GM12874 (cell line): ENCODE measurements around the gene LMTK2.

Experiments
- CTCF ChIP-seq: IDR thresholded peaks from 2 replicates; pipeline ENCODE4 v1.5.1; 2011; ENCODE audit warnings: low read depth, mild to moderate bottlenecking, control low read depth, low read length, moderate library complexity; ENCODE audit not compliant: insufficient read depth

Gene LMTK2

GRCh38 chr7:98206451-98207330 lies 100.0 kb downstream of the LMTK2 start:
- TF ChIP-seq CTCF = no peak

DNA sequence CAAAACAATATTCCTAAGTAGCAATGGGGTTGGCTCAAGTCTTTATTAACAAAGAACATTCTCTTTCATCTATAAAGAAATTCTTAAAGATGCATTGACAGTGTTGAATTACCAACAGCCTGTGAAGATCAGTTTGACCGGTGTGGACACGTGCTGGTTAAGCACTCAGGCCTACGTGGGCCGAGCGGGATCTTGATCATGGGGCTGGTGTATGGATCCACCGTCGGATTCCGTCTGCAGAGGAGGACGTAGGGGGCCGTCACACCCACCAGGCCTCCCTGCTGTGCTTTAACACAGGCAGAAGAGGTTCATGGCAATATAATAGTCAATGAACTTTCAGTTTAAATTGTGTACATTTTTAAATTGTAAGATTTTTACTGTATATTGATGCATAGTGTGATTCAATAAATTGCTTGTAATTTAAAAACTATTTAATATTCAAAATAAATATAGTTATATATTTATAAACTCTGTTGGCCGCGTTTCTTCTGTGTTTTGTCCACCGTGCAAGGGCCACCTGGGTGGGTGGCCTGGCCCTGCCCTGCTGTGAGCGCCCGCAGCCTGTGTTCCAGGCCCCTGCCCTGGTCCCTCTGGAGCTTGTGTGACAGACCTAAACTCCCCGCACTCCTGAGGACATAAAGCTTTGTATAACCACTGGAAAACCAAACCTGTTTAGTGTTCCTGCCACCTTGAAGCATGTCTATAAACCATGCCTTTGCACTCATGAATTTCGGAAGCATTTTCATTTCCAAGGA lies 102.7 kb downstream of the LMTK2 start:
- no peak for TF ChIP-seq CTCF

DNA sequence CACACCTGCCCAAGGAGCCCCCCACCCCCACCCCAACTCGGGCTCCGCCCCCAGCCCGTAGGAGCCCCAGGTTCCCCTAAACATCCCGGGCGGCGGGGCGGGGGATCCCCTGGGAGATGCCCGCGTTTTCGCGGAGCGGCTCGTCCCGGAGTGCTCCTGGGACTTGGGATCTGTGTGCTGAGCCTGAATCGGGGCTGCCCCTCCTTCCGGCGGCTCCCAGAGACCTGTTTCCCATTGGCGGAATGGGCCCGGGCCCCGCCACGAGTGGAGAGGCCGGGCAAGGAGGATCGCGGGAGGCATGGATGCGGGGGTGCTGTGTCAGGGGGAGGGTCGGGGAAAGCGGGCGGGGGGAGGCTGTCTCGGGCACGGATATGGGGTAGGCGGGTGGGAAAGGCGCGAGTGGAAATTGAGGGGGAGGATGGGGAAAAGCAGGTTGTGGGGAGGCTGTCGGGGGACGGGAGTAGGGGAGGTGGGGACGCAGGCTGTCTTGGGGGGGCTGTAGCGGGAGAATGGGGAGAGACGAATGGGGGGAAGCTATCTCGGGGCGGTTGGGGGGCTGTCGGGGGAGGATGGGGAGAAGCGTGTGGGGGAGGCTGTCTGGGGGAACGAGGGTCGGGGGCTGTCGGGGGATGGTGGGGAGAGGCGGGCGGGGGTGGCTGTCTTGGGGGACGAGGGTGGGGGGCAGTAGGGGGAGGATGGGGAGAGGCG lies 104.0 kb downstream of the LMTK2 start:
- no peak for TF ChIP-seq CTCF

- no peak for TF ChIP-seq CTCF
Measured at GRCh38 chr7:98211221-98211675, 104.6 kb downstream of the LMTK2 start, which contains the start of gene BHLHA15. Gene BHLHA15 (plus strand): TSS chr7:98211439. CDS start chr7:98212310, 871 bp downstream.

GRCh38 chr7:98211676-98212531 lies 105.2 kb downstream of the LMTK2 start:
- no peak for TF ChIP-seq CTCF

- TF ChIP-seq CTCF = no peak
Measured at GRCh38 chr7:98212532-98213041, 105.9 kb downstream of the LMTK2 start.
